ENCODE data around the gene INSL3.
"Not testable (repeated sequence)": the region's sequence is repeated elsewhere in the genome, so short reads cannot be mapped to it uniquely, and the experiment has no call there.

INSL3 gene

DNA sequence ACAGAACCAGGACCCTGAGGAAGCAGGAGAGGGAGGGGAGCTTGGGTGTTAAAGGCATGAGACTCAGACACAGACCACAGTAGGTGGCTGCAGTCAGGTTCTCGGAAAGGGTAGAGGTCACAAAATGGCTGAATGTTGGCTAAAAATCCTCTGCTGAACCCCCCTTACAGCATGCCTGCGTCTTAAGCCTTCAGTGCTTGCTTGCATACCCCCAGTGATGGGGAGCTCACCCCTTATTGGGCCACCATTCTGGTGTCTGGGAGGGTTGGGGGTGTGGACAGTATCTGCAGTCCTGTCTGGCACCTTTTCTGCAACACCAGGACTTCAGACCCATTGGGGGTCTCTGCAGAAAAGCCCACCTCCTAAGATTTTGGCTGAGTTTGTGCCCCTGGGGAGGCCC, 40.5 kb downstream of the INSL3 start:
- no peak for FAIRE-seq

DNA sequence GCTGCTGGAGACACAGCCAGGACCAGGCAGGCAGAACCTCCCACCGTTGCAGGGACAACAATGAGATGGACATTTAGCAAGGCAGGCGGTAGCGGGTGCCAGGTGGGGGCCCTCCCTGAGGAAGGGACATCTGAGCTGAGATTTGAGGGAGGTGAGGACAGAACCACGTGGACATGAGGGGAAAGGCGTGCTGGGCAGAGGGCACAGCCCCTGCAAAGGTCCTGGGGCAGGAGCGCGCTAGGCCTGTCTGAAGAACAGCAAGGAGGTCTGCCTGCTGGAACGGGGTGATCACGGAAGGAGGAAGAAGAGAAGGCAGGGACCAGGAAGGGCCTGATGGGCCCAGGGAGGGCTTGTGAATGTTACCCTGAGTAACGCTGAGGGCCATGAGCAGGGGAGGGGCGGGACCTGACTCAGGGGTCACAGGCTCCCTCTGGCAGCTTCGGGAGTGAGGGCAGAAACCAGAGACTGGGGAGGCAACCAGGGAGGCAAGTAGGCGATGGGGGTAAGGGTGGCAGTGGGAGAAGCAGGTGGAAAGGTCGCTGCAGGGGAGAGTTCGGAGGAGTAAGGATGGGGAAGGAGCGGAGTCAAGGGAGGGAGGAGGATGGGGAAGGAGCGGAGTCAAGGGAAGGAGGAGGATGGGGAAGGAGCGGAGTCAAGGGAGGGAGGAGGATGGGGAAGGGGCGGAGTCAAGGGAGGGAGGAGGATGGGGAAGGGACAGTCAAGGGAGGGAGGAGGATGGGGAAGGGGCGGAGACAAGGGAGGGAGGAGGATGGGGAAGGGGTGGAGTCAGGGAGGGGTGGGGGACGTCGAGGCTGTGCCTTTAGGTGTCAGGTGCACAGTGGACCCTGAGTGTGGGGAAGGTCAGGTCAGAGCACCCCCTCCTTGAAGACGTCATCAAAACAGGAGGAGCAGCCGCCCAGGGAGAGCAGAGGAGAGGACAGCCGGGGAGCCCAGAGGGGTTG, 42.1 kb downstream of the INSL3 start:
- no peak for FAIRE-seq

DNA sequence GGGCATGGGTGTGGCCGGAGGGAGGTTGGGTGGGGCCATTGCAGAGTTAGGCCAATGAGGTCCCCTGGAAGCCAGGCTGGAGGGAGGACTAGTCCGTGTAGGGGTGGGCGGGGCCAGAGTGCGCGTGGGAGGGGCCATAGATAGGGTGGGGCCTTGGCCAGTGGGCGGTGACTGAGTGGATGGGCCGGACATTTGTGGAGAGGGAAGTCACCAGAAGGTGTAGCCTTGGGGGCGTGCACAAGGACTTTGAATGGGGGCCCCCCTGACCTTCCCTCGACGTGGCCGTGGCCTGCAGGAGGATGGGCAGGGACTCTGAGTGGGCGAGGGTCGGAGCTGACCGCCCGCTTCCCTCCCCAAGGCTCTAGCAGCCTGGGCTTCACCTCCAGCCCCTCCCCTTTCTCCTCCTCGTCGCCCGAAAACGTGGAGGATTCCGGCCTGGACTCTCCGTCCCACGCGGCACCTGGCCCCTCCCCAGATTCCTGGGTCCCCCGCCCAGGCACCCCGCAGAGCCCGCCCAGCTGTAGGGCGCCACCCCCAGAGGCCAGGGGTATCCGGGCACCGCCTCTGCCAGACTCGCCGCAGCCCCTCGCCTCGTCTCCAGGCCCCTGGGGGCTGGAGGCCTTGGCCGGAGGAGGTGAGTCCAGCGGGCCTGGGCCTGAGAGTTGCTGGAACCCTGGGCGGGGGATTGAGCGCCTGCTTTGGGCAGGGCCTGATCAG, 42.9 kb downstream of the INSL3 start:
- no peak for FAIRE-seq

DNA sequence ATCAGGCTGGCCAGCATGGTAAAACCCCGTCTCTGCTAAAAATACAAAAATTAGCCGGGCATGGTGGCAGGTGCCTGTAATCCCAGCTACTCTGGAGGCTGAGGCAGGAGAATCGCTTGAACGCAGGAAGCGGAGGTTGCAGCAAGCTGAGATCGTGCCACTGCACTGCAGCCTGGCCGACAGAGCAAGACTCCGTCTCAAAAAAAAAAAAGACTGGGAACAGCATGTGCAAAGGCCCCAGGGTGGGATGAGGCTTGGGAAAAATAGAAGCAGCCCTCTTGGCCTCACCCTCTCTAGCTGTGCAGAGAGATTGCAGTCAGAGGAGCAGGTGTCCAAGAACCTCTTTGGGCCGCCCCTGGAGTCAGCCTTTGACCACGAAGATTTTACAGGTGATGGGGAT, 43.5 kb downstream of the INSL3 start:
- not testable (repeated sequence) for FAIRE-seq

DNA sequence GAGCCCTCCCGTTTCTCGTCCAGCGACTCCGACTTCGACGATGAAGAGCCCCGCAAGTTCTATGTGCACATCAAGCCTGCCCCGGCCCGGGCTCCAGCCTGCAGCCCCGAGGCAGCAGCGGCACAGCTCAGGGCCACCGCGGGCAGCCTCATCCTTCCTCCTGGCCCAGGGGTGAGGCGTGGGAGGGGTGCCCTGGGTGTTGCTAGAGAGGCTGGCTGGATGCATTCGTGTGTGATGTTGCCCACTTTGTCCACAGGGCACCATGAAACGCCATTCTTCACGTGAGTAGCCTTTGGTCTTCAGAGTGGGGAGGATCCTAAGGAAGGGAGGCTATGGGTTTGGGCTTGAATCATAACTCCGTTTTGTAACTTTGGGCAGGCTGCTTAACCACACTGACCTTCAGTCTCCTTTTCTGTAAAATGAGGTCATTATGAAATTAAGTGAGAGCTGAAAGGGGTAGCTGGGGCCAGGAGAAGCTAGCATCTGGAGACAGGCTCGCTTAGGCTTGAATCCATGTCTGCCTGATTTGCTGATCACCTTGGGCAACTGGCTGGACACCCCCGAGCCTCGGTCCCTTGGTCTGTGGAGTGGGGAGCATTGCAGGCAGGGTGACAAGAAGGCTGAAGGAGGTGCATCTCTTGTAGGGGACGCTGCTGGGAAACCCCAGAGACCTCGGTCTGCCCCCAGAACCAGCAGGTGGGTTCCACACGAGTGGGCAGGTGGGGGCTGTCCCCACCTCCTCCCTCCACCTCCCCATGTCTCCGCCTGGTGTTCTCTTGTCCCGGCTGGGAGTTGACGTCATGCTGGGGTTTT, 45.1 kb downstream of the INSL3 start:
- no peak for FAIRE-seq

DNA sequence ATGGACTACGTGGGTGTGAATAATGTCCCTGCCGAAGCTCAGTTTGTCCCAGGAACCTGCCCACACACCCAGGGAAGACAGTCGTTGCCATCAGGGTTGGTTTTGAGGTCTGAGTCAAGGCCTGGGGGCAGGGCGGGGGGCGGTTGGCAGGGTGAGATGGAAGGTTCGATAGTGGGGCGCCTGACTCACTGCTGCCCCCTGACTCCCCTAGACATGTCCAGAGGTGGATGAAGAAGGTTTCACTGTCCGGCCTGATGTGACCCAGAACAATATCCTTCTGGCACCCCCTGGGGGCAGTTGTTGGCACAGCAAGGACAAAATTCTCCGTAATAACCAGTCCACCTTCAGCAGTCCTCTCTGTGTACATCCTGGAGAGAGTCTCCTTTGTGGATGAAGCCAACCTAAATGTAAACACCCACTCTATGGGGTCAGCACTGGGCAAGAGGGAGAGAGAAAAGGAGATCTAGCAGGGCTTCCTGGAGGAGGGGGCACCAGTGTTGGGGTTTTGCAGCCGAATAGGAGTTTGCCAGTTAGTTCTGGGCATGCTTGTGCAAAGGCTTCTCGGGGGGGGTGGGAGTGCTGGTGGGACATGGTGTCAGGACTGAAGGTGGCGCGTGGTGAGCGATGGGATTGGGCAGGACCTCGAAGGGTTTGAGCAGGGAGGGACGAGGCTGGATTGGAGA, 45.9 kb downstream of the INSL3 start:
- no peak for FAIRE-seq

DNA sequence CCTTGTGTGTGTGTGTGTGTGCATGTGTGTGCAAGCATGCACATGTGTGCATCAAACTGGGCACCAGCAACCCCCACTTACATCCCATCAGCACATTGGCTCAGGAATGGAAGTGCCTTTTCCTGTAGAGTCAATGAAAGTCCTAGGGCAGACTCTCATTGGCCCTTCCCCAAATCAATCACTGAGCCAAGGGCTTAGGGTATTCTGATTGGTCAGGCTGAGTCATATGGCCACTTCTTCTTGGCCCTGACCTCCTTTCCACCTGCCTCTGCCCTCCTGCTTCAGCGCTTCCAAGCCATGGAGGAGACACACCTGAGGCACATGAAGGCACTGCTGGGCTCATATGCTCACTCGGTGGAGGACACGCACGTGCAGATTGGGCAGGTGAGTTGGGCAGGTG, 49.1 kb downstream of the INSL3 start:
- FAIRE-seq, result no peak

DNA sequence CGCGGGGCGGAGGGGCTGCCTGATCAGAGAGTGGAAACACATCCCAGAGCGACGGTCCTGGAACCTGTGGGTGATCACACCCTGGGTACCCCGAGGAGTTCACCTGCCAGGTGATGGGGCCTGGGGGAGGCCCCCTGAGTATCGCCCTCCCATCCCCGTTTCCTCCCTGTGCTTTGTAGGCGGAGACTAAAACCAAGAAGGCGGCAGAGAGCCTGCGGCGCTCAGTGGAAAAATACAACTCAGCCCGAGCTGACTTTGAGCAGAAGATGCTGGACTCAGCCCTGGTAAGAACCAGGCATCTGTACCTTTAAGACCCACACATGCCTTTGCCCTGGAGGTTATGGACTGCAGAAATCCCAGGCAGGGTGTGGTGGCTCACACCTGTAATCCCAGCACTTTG, 50.7 kb downstream of the INSL3 start:
- FAIRE-seq, result no peak

DNA sequence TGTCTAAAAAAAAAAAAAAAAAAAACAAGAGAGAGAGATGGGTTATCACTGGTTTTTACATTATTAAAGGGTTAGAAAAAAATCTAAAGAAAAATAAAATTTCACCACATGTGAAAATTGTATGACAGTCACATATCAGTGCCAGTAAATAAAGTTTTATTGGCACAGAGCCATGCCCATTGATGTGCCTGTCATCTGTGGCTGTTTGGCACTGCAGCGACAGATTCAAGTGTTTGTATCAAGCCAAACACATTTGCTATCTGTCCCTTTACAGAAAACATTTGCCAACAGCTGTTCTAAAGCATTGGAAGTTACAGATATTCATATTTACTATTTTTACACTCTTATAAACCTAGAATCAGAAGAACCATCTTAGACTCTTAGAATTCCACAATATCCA, 53.8 kb downstream of the INSL3 start:
- FAIRE-seq, result no peak

DNA sequence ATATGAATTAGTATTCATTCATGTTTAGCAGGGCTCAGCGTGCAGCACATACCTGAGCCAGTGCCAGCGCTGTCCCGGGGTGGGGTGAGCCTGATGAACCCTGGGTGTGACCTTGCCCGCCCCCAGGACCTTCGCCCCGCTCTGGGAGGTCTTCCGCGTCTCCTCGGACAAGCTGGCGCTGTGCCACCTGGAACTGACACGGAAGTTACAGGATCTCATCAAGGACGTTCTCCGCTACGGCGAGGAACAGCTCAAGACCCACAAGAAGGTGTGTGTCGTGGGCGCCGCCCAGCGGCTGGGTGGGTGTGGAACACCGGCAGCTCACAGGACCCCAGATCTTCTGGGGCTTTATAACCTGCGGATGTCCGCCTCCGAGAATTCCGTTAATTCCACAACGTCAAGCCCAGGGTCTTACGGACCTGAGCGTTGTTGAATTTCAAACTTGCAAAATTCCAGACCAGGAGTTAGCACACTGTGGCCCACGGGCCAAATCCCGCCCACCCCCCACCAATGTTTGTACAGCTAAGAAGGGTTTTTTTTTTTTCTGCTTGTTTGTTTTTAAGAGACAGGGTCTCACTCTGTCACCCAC, 54.7 kb downstream of the INSL3 start:
- no peak for FAIRE-seq

Data from colon (tissue), 2 donors.